ENCODE data around the gene FBXL7. TPM values are rescaled to one million over a fixed set of nuclear protein-coding genes. Genes with fewer than 3 reads are reported as not detected.

FBXL7 gene
- total RNA-seq, 2 experiments from 2014 or later, result not detected

- TF ChIP-seq CTCF (conservative IDR thresholded peaks at IDR 0.05; ENCODE audit: low read length), result no peak
- TF ChIP-seq EZH2phosphoT487 (IDR thresholded peaks at IDR 0.05; ENCODE audit: borderline replicate concordance, low read depth, low read length), result no peak
- Histone ChIP-seq H4K20me1 (ENCODE audit: insufficient read depth, low read length) (no peaks in the 10 kb centered on the region), H3K79me2 (ENCODE audit: insufficient read depth, low read depth, low read length) (no peaks in the 10 kb centered on the region), H3K4me3 (ENCODE audit: low read depth, low read length, poor library complexity, severe bottlenecking) (no peak overlapping the region), H3K27ac (ENCODE audit: low read depth, low read length, poor library complexity, severe bottlenecking) (no peak overlapping the region), H3K4me2 (ENCODE audit: low read length) (no peak overlapping the region), H3K9me3 (ENCODE audit: low read length) (no peaks in the 10 kb centered on the region), H2AFZ (ENCODE audit: low read length) (no peak overlapping the region), H3K4me1 (ENCODE audit: insufficient read depth, low read length, poor library complexity, severe bottlenecking) (no peaks in the 10 kb centered on the region), H3K36me3 (ENCODE audit: insufficient read depth, low read length) (no peaks in the 10 kb centered on the region), H3K9me2 (ENCODE audit: insufficient read depth, low read length) (no peaks in the 10 kb centered on the region)
- BruUV-seq (replicated peaks), result no TSS peak
- DNase-seq (ENCODE audit: low spot score), result no peak
- intact Hi-C loops (cut with micrococcal nuclease; ENCODE audit: unreplicated experiment), result no loop called here
- CTCF ChIA-PET (ENCODE audit: unreplicated experiment), result no interaction called here
- POLR2A ChIA-PET, result no interaction called here
Observed at GRCh38 chr5:15933259-15934207, 433.6 kb downstream of the FBXL7 start.

DNA sequence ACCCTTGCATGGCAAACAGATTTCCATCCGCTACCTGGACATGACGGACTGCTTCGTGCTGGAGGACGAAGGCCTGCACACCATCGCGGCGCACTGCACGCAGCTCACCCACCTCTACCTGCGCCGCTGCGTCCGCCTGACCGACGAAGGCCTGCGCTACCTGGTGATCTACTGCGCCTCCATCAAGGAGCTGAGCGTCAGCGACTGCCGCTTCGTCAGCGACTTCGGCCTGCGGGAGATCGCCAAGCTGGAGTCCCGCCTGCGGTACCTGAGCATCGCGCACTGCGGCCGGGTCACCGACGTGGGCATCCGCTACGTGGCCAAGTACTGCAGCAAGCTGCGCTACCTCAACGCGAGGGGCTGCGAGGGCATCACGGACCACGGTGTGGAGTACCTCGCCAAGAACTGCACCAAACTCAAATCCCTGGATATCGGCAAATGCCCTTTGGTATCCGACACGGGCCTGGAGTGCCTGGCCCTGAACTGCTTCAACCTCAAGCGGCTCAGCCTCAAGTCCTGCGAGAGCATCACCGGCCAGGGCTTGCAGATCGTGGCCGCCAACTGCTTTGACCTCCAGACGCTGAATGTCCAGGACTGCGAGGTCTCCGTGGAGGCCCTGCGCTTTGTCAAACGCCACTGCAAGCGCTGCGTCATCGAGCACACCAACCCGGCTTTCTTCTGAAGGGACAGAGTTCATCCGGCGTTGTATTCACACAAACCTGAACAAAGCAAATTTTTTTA, 436.7 kb downstream of the FBXL7 start:
- Histone ChIP-seq H3K4me1 (ENCODE audit: insufficient read depth, low read length, poor library complexity, severe bottlenecking) (no peaks in the 10 kb centered on the region), H3K4me2 (ENCODE audit: low read length) (no peak overlapping the region), H3K79me2 (ENCODE audit: insufficient read depth, low read depth, low read length) (no peaks in the 10 kb centered on the region), H4K20me1 (ENCODE audit: insufficient read depth, low read length) (no peaks in the 10 kb centered on the region), H3K4me3 (ENCODE audit: low read depth, low read length, poor library complexity, severe bottlenecking) (no peak overlapping the region), H2AFZ (ENCODE audit: low read length) (no peak overlapping the region), H3K9me3 (ENCODE audit: low read length) (no peaks in the 10 kb centered on the region), H3K36me3 (ENCODE audit: insufficient read depth, low read length) (no peaks in the 10 kb centered on the region), H3K9me2 (ENCODE audit: insufficient read depth, low read length) (no peaks in the 10 kb centered on the region), H3K27ac (ENCODE audit: low read depth, low read length, poor library complexity, severe bottlenecking) (no peak overlapping the region)
- POLR2A ChIA-PET, result no interaction called here
- intact Hi-C loops (cut with micrococcal nuclease; ENCODE audit: unreplicated experiment), result no loop called here
- no peak for DNase-seq (ENCODE audit: low spot score)
- no TSS peak for BruUV-seq (replicated peaks)
- TF ChIP-seq CTCF (conservative IDR thresholded peaks at IDR 0.05; ENCODE audit: low read length) (no peak), EZH2phosphoT487 (IDR thresholded peaks at IDR 0.05; ENCODE audit: borderline replicate concordance, low read depth, low read length) (no peak)
- CTCF ChIA-PET (ENCODE audit: unreplicated experiment), result no interaction called here
